SK-N-SH (cell line): ENCODE data around the gene SPTBN2. TPM values are rescaled to one million over a fixed set of nuclear protein-coding genes. Genes with fewer than 3 reads are reported as not detected.

Source experiments
- CTCF ChIA-PET: fragments of 300-600, 350-600 bp; formaldehyde crosslinking; extraction: SDS; loops from one replicate; lab custom pipeline; 2021; lab: Yijun Ruan, JAX
- POLR2A ChIA-PET: fragments of 350-600 bp; sonication (Branson Sonifier 250); formaldehyde crosslinking; extraction: SDS; loops from one replicate; lab custom pipeline; 2020; ENCODE audit warnings: antibody characterized with exemption, inconsistent platforms; lab: Yijun Ruan, JAX
- DNase-seq: peaks from one replicate; pipeline ENCODE4 v3.0.0; 2012
- H2AFZ ChIP-seq: fragments of 200-600 bp; sonication (generic); 2 replicates; pipeline ENCODE4 v1.8.1; 2016; ENCODE audit warnings: antibody characterized with exemption, mild to moderate bottlenecking, low read depth
- H3F3A ChIP-seq: fragments of 200-600 bp; sonication (generic); replicated peaks from 2 replicates; pipeline ENCODE3; 2016; ENCODE audit warnings: antibody characterized with exemption, mild to moderate bottlenecking; ENCODE audit not compliant: insufficient read depth
- H3K27ac ChIP-seq, 2 experiments: fragments of 200-500 bp in 1 of 2; fragments of 200-600 bp in 1 of 2; sonication (Bioruptor generic) in 1 of 2; sonication (generic), shearing (Covaris generic) in 1 of 2; 2 replicates each; pipeline versions ENCODE4 v1.5.1 to v1.6.1; 2014 to 2016; ENCODE audit warnings: low read depth in 2 of 2, inconsistent platforms in 1 of 2, low read length in 1 of 2, mild to moderate bottlenecking in 1 of 2, mixed read lengths in 1 of 2
- H3K27me3 ChIP-seq: fragments of 200-600 bp; sonication (generic), shearing (Covaris generic); 2 replicates; pipeline ENCODE4 v1.6.1; 2016; ENCODE audit warnings: mixed run types; ENCODE audit not compliant: insufficient read depth
- H3K36me3 ChIP-seq, 2 experiments: fragments of 200-500 bp in 1 of 2; fragments of 200-600 bp in 1 of 2; sonication (Bioruptor generic) in 1 of 2; sonication (generic) in 1 of 2; replicated peaks in 1 of 2; 2 replicates each; pipeline versions ENCODE3 to v1.5.1; 2014 to 2016; ENCODE audit warnings: low read length in 1 of 2, mild to moderate bottlenecking in 1 of 2; ENCODE audit not compliant: insufficient read depth in 2 of 2, control insufficient read depth in 1 of 2
- H3K4me1 ChIP-seq, 2 experiments: fragments of 200-500 bp in 1 of 2; fragments of 200-600 bp in 1 of 2; sonication (Bioruptor generic) in 1 of 2; sonication (generic), shearing (Covaris generic) in 1 of 2; 2 replicates each; pipeline versions ENCODE4 v1.5.1 to v1.6.1; 2014 to 2016; ENCODE audit warnings: low read depth in 1 of 2, low read length in 1 of 2, mixed run types in 1 of 2; ENCODE audit not compliant: insufficient read depth in 2 of 2, control insufficient read depth in 1 of 2
- H3K4me2 ChIP-seq: fragments of 200-600 bp; sonication (generic), shearing (Covaris generic); 2 replicates; pipeline ENCODE4 v1.6.1; 2017; ENCODE audit warnings: mixed run types
- H3K4me3 ChIP-seq, 2 experiments: fragments of 200-500 bp in 1 of 2; fragments of 200-600 bp in 1 of 2; sonication (Bioruptor generic) in 1 of 2; sonication (generic), shearing (Covaris generic) in 1 of 2; 2 replicates each; pipeline versions ENCODE4 v1.5.1 to v1.8.1; 2014 to 2016; ENCODE audit warnings: low read depth in 2 of 2, inconsistent platforms in 1 of 2, low read length in 1 of 2, mild to moderate bottlenecking in 1 of 2, mixed read lengths in 1 of 2, moderate library complexity in 1 of 2
- H3K79me2 ChIP-seq: fragments of 200-600 bp; sonication (generic); 2 replicates; pipeline ENCODE4 v1.8.1; 2017; ENCODE audit warnings: mild to moderate bottlenecking; ENCODE audit not compliant: insufficient read depth
- H3K9ac ChIP-seq: fragments of 200-600 bp; sonication (generic); 2 replicates; pipeline ENCODE4 v1.6.1; 2017; ENCODE audit warnings: mixed run types
- H3K9me2 ChIP-seq: fragments of 200-600 bp; sonication (generic); 2 replicates; pipeline ENCODE4 v1.6.1; 2017; ENCODE audit warnings: mixed run types
- H3K9me3 ChIP-seq: fragments of 200-600 bp; sonication (generic); 2 replicates; pipeline ENCODE4 v1.6.1; 2017; ENCODE audit warnings: mixed run types, mild to moderate bottlenecking, moderate library complexity
- H4K20me1 ChIP-seq: fragments of 200-600 bp; sonication (generic); 2 replicates; pipeline ENCODE4 v1.6.1; 2017; ENCODE audit warnings: mild to moderate bottlenecking, mixed run types; ENCODE audit not compliant: insufficient read depth
- CTCF ChIP-seq: fragments of 200-600 bp; sonication (generic); IDR thresholded peaks from 2 replicates; pipeline ENCODE4 v1.6.1; 2017; ENCODE audit warnings: antibody characterized with exemption, mild to moderate bottlenecking, moderate library complexity
- ELF1 ChIP-seq: IDR thresholded peaks from 2 replicates; pipeline ENCODE4 v1.4.0; 2012
- EZH2phosphoT487 ChIP-seq: fragments of 200-600 bp; sonication (generic); IDR thresholded peaks from 2 replicates; pipeline ENCODE4 v1.6.1; 2017; ENCODE audit warnings: low read depth, mixed run types, mild to moderate bottlenecking, antibody characterized with exemption, moderate library complexity, borderline replicate concordance
- FOSL2 ChIP-seq: IDR thresholded peaks from 2 replicates; pipeline ENCODE4 v1.4.0; 2012; ENCODE audit warnings: low read depth, mild to moderate bottlenecking, moderate library complexity, borderline replicate concordance
- FOXJ3 ChIP-seq: sonication (generic); formaldehyde crosslinking; IDR thresholded peaks from 2 replicates; pipeline ENCODE4 v1.5.1; 2020; ENCODE audit warnings: mild to moderate bottlenecking, missing genetic modification reagents
- GABPA ChIP-seq: IDR thresholded peaks from 2 replicates; pipeline ENCODE4 v1.4.0; 2012; ENCODE audit warnings: low read depth, mild to moderate bottlenecking
- GATA2 ChIP-seq: sonication (generic); formaldehyde crosslinking; IDR thresholded peaks from 2 replicates; pipeline ENCODE4 v1.5.0; 2020; ENCODE audit warnings: mild to moderate bottlenecking, missing genetic modification reagents
- IRF3 ChIP-seq: fragments of 150-350 bp; IDR thresholded peaks from 2 replicates; pipeline ENCODE4 v1.6.1; 2016; ENCODE audit warnings: mild to moderate bottlenecking, low read depth, low read length
- JUND ChIP-seq: IDR thresholded peaks from 2 replicates; pipeline ENCODE4 v1.4.0; 2012
- MXI1 ChIP-seq: IDR thresholded peaks from 2 replicates; pipeline ENCODE4 v1.6.1; 2012; ENCODE audit warnings: mild to moderate bottlenecking, low read depth, low read length, improper control_type of control experiment
- NRF1 ChIP-seq: IDR thresholded peaks from 2 replicates; pipeline ENCODE4 v1.6.1; 2012; ENCODE audit warnings: low read depth, mild to moderate bottlenecking, low read length
- POLR2AphosphoS5 ChIP-seq: IDR thresholded peaks from 2 replicates; pipeline ENCODE4 v1.6.1; 2012; ENCODE audit warnings: low read depth, low read length
- RFX5 ChIP-seq: IDR thresholded peaks from 2 replicates; pipeline ENCODE4 v1.6.1; 2012; ENCODE audit warnings: mild to moderate bottlenecking, improper control_type of control experiment, low read length
- RXRA ChIP-seq: IDR thresholded peaks from 2 replicates; pipeline ENCODE4 v1.4.0; 2012; ENCODE audit warnings: low read depth, mild to moderate bottlenecking, borderline replicate concordance
- SIN3A ChIP-seq: IDR thresholded peaks from 2 replicates; pipeline ENCODE4 v1.6.1; 2012; ENCODE audit warnings: low read depth, mild to moderate bottlenecking, low read length, moderate library complexity, borderline replicate concordance
- TEAD4 ChIP-seq: IDR thresholded peaks from 2 replicates; pipeline ENCODE4 v1.4.0; 2012; ENCODE audit warnings: mild to moderate bottlenecking, borderline replicate concordance; ENCODE audit not compliant: insufficient read depth
- YY1 ChIP-seq: IDR thresholded peaks from 2 replicates; pipeline ENCODE4 v1.4.0; 2012; ENCODE audit warnings: low read depth, mild to moderate bottlenecking
- WGBS: methylation state at CpG from one replicate; pipeline ENCODE4 v1.1.6; 2017; ENCODE audit warnings: low lambda C conversion rate; 5-methylcytosine and 5-hydroxymethylcytosine counted together
- polyA plus RNA-seq, 3 experiments: library from polyadenylated mRNA; depleted of rRNA; stranded (reverse); fragments of >200 nt; gene quantifications; 2 replicates each; pipeline ENCODE4 v1.2.3, GENCODE V29; 2012

The SPTBN2 gene
- polyA plus RNA-seq, 1 of the 3 experiments (the other 2 are of a cell fraction) = 19.7 TPM

GRCh38 chr11:66720223-66720898, 8.7 kb downstream of the SPTBN2 start:
- H3K4me2 ChIP-seq = peak overlapping the region; percentile 52
- H2AFZ ChIP-seq = no peak overlapping the region
- H4K20me1 ChIP-seq = no peaks in the 10 kb centered on the region
- no peak overlapping the region for H3K9ac ChIP-seq
- no peaks in the 10 kb centered on the region for H3K27me3 ChIP-seq
- peak; percentile 36; the same call in 1 of the 2 replicates for TF ChIP-seq POLR2AphosphoS5
- TF ChIP-seq CTCF = no peak
- no peak for TF ChIP-seq TEAD4
- no peak for TF ChIP-seq EZH2phosphoT487
- TF ChIP-seq GATA2 = no peak
- no peak for TF ChIP-seq MXI1
- TF ChIP-seq RXRA = no peak
- TF ChIP-seq FOXJ3 (CRISPR knock-in tag) = no peak
- TF ChIP-seq NRF1 = no peak
- TF ChIP-seq SIN3A = no peak
- peak; percentile 51; the same call in 1 of the 2 replicates for TF ChIP-seq RFX5
- no peak for TF ChIP-seq JUND
- 0 out of 2 replicates have a peak, but pooled peaks have one; percentile 17 for TF ChIP-seq ELF1
- TF ChIP-seq GABPA = peak; percentile 68
- TF ChIP-seq YY1 = no peak
- TF ChIP-seq IRF3 = no peak
- TF ChIP-seq FOSL2 = peak; percentile 68; the same call in 1 of the 2 replicates
- H3K36me3 ChIP-seq = peaks cover 0 to 4% of the 10 kb centered on the region in 2 experiments
- peak overlapping the region in 1 of 2 experiments; percentile 6; a peak in 1 of 4 replicates for H3K27ac ChIP-seq
- H3K4me1 ChIP-seq = peaks cover 10% of the 10 kb centered on the region in 2 experiments; a peak in 3 of 4 replicates
- peak; percentile 60 for DNase-seq
- H3K9me2 ChIP-seq = no peaks in the 10 kb centered on the region
- H3K79me2 ChIP-seq = no peaks in the 10 kb centered on the region
- no peaks in the 10 kb centered on the region for H3F3A ChIP-seq
- WGBS = 68% methylated on average over 15 of the region's 15 CpGs
- no peak overlapping the region for H3K4me3 ChIP-seq
- ChIA-PET POLR2A (interaction anchor here (0.9 kb wide), 1 partner anchor 238 kb away, joined by 3 read pairs; the partner anchor contains the start of gene PC), CTCF (no interaction called here)
- no peaks in the 10 kb centered on the region for H3K9me3 ChIP-seq
